VCaP (cell line): ENCODE data around the gene FERMT3.
A peak's percentile ranks its signal among the peaks of the same experiment; 100 is the strongest.

Source experiments
- H3K27ac ChIP-seq: fragments of 450-650 bp; 2 replicates; pipeline ENCODE4 v1.5.1; 2017
- CTCF ChIP-seq: fragments of 450-650 bp; conservative IDR thresholded peaks from 2 replicates; pipeline ENCODE4 v1.5.1; 2017; ENCODE audit warnings: mild to moderate bottlenecking, moderate library complexity

FERMT3 gene

GRCh38 chr11:64198511-64198910 lies 8.0 kb upstream of the FERMT3 start:
- TF ChIP-seq CTCF = no peak
- 0 out of 2 replicates have a peak overlapping the region, but pooled peaks have one; percentile 0 for H3K27ac ChIP-seq

GRCh38 chr11:64201543-64201942 lies 5.0 kb upstream of the FERMT3 start:
- no peak for TF ChIP-seq CTCF

GRCh38 chr11:64202992-64203391 lies 3.5 kb upstream of the FERMT3 start:
- no peak for TF ChIP-seq CTCF
- peak overlapping the region; percentile 19 for H3K27ac ChIP-seq

More at GRCh38 chr11:64201543-64201942, 5.0 kb upstream of the FERMT3 start:
- H3K27ac ChIP-seq = peak overlapping the region; percentile 19

GRCh38 chr11:64203421-64204079 lies 3.0 kb upstream of the FERMT3 start:
- peak overlapping the region; percentile 19 for H3K27ac ChIP-seq
- TF ChIP-seq CTCF = no peak

GRCh38 chr11:64204080-64204440 lies 2.5 kb upstream of the FERMT3 start:
- TF ChIP-seq CTCF = no peak
- peak overlapping the region; percentile 19 for H3K27ac ChIP-seq

- H3K27ac ChIP-seq = peak overlapping the region; percentile 19
- peak; percentile 100 for TF ChIP-seq CTCF
Observed at GRCh38 chr11:64204464-64204989, 2.0 kb upstream of the FERMT3 start.

GRCh38 chr11:64207256-64208085 lies 950 bp downstream of the FERMT3 start:
- TF ChIP-seq CTCF = no peak
- H3K27ac ChIP-seq = peak overlapping the region; percentile 2
